ENCODE data around the gene MRLN.

DNA sequence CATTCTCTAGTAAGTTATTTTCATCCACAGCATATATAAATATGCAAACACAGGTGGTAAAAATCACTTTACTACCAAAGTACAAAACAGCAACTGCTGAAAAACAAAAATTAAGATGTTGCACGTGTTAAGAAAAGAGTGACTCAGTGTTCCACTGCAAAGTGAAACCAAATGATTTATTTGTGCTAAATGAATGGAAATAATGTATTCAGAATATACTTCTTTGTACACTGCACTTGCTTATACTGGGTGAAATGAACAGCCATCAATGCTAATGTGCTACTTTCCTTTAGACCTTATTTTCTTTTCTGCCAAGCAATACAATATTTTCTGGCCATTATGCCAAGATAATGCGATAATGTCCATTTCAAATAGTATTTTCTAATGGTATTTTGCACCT is 38.3 kb upstream of the MRLN start:
- TF ChIP-seq CTCF (conservative IDR thresholded peaks at IDR 0.05 in 1 of 2, IDR thresholded peaks at IDR 0.05 in 1 of 2; ENCODE audit: extremely low read depth in 1 of 2, insufficient read depth in 1 of 2, low read depth in 1 of 2, low read length in 2 of 2) (no peak), EZH2 (IDR thresholded peaks at IDR 0.05; ENCODE audit: borderline replicate concordance, low read length) (no peak)
